ENCODE results near the gene LCN2.

Gene LCN2

DNA sequence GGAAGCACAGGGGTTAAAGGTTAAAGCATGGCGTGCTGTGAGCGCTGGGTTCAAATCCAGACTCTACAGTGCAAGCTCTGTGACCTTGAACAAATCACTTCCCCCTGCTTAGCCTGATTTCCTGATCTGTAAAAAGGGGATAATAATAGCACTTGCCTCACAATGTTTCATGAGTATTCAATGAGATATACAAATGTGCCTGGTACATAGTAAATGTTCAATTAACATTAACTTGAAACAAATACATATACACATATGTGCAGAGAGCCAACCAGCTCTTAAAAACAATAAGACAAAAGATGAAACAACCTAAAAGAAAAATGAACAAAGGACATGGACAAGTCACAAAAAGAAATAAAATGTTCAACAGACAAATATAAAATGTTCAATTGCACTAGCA lies 38.1 kb downstream of the LCN2 start:
- Mint-ChIP-seq H3K27me3 (no peaks in the 10 kb centered on the region), H3K4me3 (no peak overlapping the region), H3K4me1 (peaks cover 35% of the 10 kb centered on the region), H3K36me3 (peaks cover 9% of the 10 kb centered on the region), H3K9me3 (no peaks in the 10 kb centered on the region), H3K27ac (no peak overlapping the region)

DNA sequence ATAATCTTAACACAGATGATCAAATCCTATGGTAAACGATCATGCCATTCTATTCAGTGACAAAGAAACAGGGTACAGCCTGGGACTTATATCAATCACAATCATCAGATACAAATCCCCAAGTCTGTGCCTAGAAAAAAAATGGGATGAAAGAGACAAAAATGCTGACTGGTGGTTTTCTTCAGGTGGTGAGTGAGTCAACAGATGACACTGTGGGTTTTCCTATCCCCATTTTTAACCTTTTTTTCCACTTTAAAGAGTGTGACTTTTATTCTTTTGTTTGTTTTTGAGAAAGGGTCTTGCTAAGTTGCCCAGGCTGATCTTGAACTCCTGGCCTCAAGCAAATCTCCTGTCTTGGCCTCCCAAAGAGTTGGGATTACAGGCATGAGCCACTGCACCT lies 39.0 kb downstream of the LCN2 start:
- Mint-ChIP-seq H3K9me3 (no peaks in the 10 kb centered on the region), H3K27ac (no peak overlapping the region), H3K27me3 (no peaks in the 10 kb centered on the region), H3K36me3 (peaks cover 9% of the 10 kb centered on the region), H3K4me3 (no peak overlapping the region), H3K4me1 (peaks cover 35% of the 10 kb centered on the region)

DNA sequence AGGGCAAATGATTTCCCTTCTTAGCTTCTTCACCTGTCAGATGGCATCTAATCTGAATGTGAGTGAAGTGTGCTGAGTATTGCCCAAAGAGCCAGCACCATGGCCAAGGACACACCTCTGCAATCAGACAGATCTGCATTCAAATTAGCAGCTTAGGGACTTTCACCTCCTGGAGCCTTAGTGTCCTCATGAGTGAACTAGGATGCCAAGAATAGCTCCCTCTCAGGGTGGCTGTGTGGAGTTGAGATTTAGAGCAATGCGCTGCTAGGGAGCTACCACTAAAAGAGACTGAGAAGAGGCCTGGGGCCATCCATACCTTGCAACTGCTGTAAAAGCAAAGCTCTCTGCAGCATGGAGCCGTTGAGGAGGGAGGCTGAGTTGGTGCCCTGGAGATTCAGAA lies 40.8 kb downstream of the LCN2 start:
- peak overlapping the region; percentile 85 for H3K4me3 Mint-ChIP-seq
- no peaks in the 10 kb centered on the region for H3K9me3 Mint-ChIP-seq
- H3K27ac Mint-ChIP-seq: peak overlapping the region; percentile 71
- H3K4me1 Mint-ChIP-seq: peaks cover 35% of the 10 kb centered on the region
- peaks cover 7% of the 10 kb centered on the region for H3K36me3 Mint-ChIP-seq
- H3K27me3 Mint-ChIP-seq: no peaks in the 10 kb centered on the region

DNA sequence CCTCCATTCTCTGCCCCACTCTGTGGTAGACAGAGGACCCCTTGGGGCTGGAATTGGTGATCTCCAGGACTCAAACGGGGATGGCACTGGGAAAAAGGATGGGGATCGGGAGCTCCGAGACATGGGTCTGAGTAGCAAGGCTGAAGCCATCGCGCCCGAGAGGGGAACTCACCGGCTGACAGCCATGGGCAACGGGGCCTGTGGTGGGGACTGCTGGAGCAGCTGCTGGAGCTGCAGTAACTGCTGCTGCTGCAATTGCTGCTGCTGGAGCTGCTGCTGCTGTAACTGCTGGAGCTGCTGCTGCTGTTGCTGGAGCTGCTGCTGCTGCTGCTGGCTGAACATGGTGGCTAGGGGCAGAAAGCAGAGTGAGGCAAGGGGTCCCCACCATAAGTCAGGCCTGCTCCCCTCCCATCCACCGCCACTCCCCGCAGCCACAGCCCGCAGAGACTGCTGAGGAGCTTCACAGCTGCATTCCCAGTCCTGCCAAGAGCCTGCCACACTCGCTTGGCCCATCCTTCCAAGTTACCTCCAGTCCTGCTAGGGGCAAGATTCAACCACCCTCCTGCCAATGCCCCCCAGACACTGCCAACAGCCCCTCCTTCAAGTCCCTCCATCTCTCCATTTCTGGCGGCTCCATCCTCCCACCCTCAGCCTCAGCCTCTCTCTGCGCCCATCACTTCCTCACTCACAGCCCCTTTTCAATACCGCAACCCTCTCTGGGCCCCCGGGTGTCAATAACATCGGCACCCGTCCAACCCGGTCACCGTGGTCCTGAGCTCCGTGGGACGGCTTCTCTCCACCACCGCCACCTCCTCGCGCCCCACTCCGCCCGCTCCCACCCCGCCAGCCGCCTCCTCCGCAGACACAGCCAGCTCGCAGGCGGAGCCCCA lies 41.5 kb downstream of the LCN2 start:
- Mint-ChIP-seq H3K27ac (peak overlapping the region; percentile 57), H3K27me3 (no peaks in the 10 kb centered on the region), H3K9me3 (no peaks in the 10 kb centered on the region), H3K4me3 (peak overlapping the region; percentile 95), H3K36me3 (peaks cover 7% of the 10 kb centered on the region), H3K4me1 (peaks cover 35% of the 10 kb centered on the region)

DNA sequence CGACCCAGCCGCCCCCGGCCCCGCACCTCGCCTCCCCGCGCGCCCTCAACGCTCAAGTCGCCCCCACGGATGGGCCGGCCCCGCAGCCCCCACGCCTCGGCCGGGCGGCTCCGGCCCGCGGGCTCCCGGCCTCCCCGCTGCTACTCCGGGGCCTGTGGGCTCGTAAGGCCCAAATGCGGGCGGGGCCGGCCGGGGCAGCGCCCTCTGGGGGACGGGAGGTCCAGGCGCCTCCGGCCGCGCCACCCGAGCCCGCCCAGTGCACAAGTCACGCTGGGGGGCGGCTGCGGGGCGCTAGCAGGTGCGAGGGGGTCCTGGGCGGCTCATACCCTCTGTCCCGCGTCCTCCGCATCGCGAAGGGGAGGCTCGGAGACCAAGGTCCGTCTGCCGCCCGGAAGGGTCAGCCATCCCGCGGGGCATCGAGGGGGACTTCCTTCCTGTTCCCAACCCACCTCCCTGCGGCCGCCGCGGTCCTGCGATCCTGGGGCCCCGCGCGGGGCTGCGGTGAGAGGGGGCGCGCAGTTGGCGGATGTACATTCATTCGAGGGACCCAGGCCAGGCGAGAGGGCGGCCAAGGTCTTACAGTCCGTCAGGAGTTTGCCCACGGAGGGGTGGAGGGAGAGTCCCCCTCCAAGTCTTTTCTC lies 42.3 kb downstream of the LCN2 start, which contains the start of gene CIZ1:
Gene CIZ1, minus strand, starts transcription at position 167 of the 641 bp plus-strand sequence. CDS start 715 bp downstream, outside the sequence.
- Mint-ChIP-seq H3K4me1 (peaks cover 32% of the 10 kb centered on the region), H3K36me3 (peaks cover 7% of the 10 kb centered on the region), H3K4me3 (peak within 1 kb of the TSS; percentile 95), H3K27ac (peak within 1 kb of the TSS; percentile 59), H3K27me3 (no peaks in the 10 kb centered on the region), H3K9me3 (no peaks in the 10 kb centered on the region)

DNA sequence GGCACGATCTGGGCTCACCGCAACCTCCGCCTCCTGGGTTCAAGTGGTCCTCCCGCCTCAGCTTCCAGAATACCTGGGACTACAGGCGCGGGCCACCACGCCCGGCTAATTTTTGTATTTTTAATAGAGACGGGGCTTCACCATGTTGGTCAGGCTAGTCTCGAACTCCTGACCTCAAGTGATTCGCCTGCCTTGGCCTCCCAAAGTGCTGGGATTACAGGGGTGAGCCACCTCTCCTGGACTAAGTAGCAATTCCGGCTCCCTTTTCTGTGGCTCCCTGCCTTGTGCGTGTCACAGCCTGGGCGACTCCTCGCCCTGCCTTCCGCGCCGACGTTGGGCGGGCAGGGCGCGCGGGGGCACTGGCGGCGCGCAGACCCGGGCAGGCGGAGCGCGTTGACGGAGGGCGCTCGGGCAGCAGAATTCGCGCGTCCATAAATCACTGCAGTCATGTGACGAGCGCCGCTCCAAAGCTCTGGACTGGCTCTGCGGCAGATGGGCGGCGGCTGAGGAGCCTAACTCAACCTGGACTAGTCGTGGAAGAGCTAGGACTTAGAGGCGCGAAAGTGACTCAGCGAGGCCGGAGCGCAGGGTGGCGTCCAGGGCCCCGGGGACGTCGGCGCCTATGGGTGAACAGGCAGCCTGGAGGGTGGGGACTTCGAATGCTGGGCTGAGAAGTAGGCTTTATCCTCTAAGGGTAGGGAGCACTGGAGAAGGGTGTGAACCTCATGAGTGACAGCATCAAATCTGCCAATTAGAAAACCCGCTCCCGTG lies 43.5 kb downstream of the LCN2 start:
- Mint-ChIP-seq H3K4me3 (no peak overlapping the region), H3K9me3 (no peaks in the 10 kb centered on the region), H3K4me1 (peaks cover 25% of the 10 kb centered on the region), H3K27me3 (no peaks in the 10 kb centered on the region), H3K27ac (no peak overlapping the region), H3K36me3 (peaks cover 5% of the 10 kb centered on the region)

DNA sequence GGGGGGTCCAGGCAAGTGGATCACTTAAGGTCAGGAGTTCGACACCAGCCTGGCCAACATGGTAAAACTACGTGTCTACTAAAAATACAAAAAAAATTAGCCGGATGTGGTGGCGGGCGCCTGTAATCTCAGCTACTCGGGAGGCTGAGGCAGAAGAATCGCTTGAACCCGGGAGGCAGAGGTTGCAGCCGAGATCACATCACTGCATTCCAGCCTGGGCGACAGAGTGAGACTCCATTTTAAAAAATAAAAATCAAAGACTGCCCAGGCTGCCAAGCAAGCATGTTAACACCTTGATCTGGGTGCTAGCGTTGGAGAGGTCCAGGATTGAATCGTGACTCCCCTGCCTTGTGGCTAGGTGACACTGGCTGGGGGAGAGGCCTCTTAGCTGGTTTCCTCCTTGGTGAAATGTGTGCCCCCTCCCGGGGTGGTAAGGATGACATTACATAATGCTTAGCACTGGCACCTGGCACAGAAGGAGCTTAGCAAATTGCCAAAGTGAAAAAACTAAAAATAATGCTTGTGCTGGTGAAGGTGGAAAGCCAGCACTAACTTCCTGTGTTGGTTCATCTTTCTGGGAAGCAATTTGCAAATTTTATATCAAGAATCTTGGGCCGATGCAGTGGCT lies 44.3 kb downstream of the LCN2 start:
- no peak overlapping the region for H3K27ac Mint-ChIP-seq
- H3K36me3 Mint-ChIP-seq: peaks cover 3% of the 10 kb centered on the region
- H3K9me3 Mint-ChIP-seq: no peaks in the 10 kb centered on the region
- H3K4me3 Mint-ChIP-seq: no peak overlapping the region
- H3K27me3 Mint-ChIP-seq: no peaks in the 10 kb centered on the region
- H3K4me1 Mint-ChIP-seq: peaks cover 19% of the 10 kb centered on the region

DNA sequence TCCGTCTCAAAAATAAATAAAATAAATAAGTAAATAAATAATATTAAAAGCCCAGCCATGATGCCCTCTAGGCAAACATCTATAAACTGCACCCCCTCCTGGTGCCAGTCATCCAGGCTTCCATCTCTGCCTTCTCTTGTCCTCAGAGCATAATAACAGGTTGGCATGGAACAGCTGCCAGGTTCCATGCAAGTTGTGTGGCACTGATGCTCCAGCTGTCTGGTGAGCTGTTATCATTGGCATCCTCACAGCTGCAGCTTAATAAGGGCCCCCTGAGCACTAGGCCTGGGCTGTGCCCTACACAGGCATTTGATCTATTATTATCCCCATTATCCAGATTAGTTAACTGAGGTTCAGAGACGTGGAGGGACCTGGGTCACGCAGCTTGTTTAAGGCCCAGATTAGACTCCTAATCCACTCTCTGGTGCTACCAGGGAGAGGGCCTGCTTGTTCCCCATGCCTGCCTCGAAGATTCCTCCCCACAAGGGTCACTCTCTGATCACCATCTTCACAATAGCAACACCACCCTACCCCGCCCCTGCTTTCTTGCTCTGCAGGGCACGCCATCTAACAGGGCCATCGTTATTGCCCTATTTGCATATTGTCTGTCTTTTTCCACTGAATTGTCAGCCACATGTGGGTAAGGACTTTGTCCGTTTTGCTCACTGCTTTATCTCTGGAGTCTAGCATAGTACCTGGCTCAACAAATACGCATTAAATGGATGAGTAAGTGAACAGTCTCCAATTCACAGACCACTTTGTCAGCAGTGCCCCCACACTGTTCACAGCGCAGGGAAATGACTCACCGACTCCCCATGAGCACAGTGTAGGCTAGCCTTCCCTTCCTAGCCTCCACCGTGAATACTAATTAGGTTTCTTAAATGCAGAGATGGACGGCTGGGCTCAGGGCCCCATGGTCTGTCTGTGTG lies 52.5 kb downstream of the LCN2 start:
- Mint-ChIP-seq H3K27me3 (peaks cover 3% of the 10 kb centered on the region), H3K36me3 (no peaks in the 10 kb centered on the region), H3K4me1 (peaks cover 12% of the 10 kb centered on the region), H3K4me3 (no peak overlapping the region), H3K27ac (no peak overlapping the region), H3K9me3 (no peaks in the 10 kb centered on the region)

DNA sequence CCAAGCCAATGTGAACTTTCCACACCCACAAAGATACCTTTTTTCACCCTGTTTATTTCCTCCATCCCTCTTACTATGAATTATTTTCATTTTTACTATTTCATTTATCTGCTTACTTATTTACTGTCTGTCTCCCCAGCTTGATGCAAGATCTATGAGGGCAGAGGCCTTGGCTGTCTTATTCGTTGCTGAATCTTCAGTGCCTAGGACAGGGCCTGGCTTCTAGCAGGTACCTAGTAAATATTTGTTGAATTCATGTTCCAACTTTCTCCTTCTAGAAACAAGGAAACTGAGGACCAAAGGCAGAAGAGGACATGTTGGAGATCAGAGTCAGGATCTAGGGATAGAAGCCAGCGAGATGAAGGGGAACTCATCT lies 53.4 kb downstream of the LCN2 start:
- peaks cover 3% of the 10 kb centered on the region for H3K27me3 Mint-ChIP-seq
- H3K36me3 Mint-ChIP-seq: no peaks in the 10 kb centered on the region
- H3K27ac Mint-ChIP-seq: no peak overlapping the region
- H3K9me3 Mint-ChIP-seq: no peaks in the 10 kb centered on the region
- H3K4me3 Mint-ChIP-seq: peak overlapping the region; percentile 71
- peaks cover 12% of the 10 kb centered on the region for H3K4me1 Mint-ChIP-seq

Data from activated naive CD4-positive, alpha-beta T cell treated with anti-CD3 and anti-CD28 coated beads, Interleukin-2, amount 50 U/mL, for 24 hours (primary cell).